T1000 (cell line): ENCODE results near the gene SNCAIP.

Experiments used
- DNase-seq: peaks from one replicate; lab custom pipeline; 2025; ENCODE audit warnings: mixed read lengths; lab: John Stamatoyannopoulos, UW

Gene SNCAIP

DNA sequence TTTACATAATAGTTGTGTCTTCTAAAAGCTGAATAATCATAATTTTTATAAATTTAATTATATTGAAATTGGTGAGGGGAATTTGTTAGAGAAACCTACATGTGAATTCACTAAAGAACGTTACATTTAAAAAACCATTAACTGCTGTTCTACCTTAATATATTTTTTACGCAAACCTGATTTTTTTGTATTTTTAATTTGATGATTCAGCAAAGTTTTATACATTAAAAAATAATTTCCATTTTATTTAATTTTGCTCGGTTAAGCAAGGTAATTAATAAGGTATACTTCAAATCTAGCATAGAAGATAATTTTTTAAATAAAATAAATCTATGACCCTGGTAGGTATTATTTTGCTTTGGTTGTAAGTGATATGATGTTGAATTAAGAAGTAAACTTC lies 114.3 kb downstream of the SNCAIP start:
- DNase-seq = no peak

DNA sequence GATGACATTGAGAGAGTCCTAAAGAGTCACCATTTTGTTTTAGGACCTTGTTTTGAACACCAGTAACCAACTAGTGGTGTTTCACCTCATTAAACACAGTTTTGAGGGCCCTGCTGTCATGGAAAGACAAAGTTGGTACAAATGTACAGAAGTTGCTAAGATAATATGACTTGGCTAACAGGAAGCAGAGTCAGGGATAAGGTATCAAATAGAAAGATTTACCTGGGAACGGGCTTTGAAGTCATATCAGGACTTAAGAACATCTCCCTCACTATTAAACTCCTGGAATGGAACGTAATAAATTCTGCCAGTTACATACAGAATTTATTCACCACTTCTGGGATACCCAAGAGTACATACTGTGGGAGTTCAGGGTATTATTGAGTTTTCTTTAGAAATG lies 115.6 kb downstream of the SNCAIP start:
- no peak for DNase-seq

DNA sequence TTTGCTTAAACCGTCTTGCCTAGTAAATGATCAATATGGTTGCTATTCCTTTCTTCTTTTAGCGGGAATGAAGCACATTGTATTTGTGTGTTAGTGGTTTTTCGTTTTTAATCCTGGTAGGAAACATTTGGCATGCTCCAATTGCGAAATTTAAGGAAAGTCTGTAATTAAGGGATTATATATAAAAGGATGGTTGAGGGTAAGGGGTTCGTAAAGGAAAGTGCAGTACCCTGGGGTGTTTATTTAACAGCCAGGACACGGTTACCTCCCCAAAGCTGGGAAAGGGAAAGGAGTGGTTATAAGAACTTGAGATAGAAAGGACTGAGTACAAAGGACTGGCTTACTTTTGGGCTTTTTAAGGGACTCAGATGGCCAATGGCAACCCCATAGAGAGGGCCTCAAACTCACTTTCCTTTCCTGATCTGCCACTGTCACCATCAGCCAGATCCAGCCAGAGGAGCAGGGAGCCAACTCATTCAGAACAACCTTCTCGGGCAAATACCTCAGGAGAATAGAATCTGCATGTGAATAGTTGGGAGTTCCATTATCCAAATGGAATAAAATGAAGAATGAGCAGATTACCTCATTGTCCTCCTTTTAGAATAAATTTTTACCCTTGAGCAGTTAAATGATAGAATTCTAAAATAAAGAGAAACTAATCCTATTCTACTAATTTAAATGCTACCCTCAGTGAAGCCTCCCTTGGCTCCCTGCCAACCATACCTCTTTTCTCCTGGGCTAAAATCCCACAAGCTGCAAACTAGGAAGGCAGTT lies 117.7 kb downstream of the SNCAIP start:
- DNase-seq = no peak

DNA sequence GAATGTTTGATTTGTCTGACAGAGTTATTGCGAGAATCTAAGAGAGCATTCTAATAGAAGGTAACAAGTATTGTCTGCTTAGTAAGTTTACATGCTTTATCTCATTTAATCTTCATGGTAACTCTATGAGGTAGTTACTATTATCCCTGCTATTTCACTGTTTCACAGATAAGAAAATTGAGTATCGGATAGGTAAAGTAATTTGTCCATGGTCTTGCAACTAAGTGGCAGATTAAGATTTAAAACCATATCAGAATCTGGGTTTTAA lies 118.2 kb downstream of the SNCAIP start:
- DNase-seq = no peak

DNA sequence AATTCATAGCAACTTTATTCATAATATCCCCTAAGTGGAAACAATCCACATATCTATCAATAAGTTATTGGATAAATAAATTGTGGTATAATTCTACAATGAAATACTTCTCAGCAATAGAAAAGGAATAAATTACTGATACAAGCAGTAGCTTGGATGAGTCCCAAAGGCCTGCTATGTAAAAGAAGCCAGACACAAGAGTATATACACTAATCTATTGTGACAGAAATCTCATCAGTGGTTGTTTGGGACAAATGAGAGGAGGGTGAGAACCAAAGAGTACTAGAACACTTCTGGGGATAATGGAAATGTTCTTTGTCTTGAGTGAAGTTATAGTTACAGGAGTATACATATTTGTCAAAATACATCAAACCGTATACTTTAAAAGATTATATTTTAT lies 119.3 kb downstream of the SNCAIP start:
- no peak for DNase-seq

DNA sequence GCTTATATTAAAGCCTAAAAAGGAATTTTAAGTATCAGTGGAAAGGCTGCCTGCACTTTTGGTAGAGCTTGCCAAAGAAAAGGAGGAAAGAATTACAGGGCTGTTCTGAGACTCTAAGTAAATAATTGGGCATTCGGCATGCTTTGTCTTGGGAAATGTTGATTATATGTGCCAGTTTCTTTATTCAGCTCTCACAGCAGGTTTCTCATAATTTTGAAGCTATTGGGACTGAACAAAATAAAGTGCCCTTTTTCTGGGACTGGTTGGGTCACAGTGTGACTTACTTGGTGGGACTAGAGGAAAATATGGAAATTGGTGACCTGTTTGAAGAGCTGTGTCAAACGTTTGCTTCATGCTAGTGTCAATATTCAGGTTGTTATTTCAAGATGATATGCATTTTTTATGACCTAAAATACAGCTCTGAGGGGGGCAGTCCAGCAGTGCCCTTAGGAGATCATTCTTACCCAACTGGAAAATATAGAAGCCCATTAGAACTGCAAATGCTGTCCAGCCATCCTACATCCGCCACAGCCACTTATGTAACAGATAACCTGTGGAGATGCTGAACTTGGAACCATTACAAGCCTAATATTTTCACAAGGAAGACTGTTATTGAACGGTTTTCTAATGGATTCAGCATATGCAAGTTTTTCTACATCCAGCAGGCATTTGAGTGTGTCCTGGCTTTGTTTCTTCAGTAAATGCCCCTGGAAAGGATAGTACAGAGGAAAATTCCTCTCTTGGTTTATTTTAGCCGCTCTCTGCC lies 122.4 kb downstream of the SNCAIP start:
- DNase-seq = no peak

DNA sequence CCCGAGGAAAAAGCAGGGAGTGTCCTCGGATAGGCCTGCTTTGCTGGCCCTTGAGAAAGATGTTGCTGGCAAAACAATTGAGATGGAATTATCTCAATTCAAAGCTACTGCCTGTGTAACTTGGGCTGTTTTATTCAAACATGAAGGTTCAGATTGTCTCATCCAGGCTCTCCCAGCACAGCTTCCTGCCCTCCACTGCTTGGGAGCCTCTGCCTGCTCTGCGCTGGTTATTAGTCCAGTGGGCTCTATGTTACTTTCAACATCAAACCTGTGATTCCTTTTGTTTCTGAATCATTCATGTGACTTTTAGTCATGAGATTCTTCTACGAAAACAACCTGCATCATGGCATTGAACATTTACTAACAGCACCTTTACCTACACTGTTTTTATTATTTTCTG lies 123.2 kb downstream of the SNCAIP start:
- no peak for DNase-seq

DNA sequence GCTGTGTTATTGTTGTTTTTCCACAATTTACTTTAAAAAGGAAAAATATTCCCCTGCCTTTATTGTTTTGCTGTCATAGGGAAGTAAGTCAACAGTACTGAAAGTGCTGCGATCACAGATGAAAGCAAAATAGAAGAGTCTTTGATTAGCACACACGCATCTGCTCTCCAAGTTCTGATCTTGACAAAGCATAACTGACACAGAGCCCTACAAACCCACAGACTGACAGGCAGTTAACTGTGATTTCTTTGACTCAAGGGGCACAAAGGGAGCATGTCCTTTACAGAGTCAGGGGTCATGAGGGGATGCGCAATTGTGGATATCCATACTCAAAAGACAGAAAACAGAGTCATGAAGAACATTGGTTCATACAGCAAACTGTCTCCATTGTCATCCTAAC lies 123.7 kb downstream of the SNCAIP start:
- no peak for DNase-seq

DNA sequence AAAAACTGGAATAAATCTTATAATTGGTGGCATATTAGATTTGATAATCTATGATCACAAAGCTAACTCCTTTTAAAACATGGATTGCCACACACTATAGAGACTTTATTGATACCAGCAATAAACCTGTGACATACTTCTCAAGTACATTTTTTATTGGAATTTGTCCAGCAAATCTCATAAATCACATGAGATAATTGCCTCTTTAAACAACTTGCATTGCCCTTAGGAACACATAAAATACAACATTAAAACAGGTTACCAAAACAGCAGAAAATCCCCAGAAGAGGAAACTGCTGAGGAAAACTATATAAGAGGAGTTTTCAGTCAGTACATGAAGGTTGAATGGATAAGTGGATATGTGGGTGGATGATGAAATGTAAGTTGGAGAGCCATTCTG lies 124.6 kb downstream of the SNCAIP start:
- DNase-seq = no peak

DNA sequence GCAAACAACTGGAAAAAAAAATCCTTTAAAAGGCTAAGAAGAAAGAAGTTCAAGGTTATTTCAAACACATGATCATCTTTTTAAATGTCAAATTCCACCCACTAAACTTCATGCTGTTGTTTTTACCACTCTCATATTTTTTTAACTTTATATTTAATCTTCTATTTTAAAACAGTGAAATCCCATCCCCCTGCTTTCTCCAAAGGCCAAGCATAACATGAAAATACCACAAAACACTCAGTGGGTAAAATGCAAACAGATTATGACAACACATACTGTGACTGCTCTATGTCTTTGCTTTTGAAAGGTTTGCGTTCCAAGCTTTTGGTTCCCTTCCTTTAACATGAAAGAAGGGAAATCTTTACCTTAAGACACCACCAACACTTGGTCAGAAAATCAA lies 127.6 kb downstream of the SNCAIP start:
- no peak for DNase-seq

DNA sequence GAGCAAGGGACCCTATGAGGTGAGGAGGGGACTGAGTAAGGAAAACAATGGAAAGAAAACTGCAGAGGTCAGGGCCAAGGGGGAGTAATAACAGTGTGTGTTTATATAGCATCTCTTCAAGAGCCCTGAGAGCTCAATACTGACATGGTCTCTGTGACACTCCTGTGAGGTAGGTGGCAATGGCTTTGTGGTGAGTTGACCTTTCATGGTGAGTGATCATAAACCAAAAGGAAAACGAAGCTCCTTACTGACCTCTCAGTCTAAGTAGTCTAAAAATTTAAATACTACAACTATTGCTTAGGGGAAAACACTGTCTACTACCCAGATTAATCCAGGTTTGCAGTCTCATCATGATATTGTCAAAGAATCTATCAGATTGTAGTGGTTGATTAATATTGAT lies 130.9 kb downstream of the SNCAIP start:
- no peak for DNase-seq

DNA sequence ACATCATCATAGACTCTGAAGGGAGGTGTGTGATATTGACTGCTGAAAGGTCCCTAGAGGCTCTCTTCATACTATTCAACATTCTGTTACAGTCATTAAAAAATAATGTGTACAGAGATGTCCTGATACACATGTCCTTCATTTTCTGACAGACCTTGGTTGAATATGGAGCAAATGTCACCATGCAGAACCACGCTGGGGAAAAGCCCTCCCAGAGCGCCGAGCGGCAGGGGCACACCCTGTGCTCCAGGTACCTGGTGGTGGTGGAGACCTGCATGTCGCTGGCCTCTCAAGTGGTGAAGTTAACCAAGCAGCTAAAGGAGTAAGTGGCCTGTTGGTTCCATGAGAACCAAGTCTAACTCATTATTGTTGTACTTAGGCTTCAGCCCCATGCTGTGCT lies 132.4 kb downstream of the SNCAIP start:
- no peak for DNase-seq

DNA sequence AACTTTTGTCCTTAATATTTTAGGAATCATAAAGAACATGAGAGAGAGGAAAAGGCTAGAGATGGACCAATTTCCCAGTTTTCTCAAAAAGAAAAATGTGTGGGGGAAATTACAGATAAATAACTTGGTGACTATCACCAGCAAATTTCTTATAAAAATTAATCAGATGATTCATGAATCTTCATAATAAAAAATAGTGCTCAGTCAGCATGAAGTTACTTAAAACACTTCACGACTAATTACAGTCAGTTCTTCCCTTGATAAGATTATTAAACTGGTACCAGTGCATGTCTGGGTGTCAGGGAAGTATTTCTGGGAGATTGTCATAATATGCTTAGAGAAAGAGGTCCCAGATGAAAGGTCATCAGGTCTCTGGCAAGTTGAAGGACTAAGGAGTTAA lies 133.0 kb downstream of the SNCAIP start:
- no peak for DNase-seq

DNA sequence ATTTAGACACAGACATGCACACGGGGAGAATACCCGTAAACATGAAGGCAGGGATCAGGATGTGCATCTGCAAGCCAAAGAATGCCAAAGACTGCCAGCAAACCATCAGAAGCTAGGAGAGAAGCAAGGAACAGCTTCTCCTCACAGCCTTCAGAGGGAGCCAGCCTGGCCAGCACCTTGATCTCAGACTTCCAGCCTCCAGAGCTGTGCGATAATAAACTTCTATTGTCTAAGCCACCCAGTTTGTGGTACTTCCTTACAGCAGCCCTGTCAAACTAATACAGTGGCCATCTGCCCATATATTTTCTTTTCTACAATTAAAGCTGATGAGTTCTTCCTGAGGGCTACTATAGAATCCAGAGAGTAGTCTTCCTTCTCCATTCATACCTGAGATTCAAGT lies 135.0 kb downstream of the SNCAIP start:
- DNase-seq = no peak

DNA sequence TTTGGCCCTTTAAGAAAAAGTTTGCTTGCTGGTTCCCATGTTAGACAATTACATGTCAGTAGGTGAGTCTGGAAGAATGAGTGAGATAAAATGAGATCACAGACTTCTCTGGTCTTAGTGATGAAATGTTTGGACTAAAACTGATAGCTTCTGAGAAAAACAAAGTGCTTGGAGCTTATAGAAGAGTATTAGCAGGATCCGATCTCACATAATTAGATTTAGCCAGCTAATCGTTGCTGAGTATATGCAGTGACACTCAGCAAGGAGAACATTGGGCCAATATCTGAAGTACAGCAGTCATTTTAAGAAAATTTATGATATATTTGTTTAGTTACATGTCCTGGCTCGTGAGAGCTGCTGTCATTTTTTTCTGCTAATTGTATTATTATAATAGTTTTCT lies 135.8 kb downstream of the SNCAIP start:
- DNase-seq = no peak

DNA sequence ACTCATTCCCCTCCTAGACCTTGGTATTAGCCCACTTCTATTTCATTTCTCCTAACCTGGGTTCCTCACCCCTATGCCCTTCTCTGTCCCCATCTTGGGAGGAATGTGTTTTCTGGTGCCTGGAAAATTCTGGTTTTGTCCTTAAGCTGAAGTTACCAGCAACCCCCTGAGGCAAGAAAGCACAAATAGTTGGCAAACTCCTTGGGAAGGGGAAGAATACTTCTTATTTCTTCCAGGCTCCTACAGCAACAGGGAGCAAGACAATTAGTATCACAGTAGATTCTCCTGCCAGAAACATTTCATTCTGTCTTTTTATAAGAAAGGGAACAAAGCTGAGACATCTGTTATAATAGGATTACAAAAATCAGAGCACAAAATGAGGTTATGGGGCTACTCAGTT lies 142.5 kb downstream of the SNCAIP start:
- DNase-seq = no peak

DNA sequence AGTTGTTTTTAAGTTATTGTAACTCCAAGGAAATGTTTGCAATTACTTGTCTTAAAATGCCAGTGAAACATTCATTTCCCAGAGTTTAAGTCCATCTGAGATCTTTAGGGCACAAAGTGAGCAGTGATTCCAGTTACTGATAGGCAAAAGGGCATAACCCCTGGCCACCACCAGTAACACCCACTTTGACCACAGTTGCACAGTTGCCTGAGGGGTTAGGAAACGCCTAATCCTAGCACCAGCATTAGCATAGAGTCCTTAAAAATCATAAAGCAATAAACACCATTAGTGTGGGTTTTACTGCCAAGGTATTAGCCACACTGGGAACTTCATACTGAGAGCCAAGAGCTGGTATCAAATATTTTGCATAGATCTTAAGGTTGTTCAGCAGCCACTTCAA lies 143.9 kb downstream of the SNCAIP start:
- no peak for DNase-seq

DNA sequence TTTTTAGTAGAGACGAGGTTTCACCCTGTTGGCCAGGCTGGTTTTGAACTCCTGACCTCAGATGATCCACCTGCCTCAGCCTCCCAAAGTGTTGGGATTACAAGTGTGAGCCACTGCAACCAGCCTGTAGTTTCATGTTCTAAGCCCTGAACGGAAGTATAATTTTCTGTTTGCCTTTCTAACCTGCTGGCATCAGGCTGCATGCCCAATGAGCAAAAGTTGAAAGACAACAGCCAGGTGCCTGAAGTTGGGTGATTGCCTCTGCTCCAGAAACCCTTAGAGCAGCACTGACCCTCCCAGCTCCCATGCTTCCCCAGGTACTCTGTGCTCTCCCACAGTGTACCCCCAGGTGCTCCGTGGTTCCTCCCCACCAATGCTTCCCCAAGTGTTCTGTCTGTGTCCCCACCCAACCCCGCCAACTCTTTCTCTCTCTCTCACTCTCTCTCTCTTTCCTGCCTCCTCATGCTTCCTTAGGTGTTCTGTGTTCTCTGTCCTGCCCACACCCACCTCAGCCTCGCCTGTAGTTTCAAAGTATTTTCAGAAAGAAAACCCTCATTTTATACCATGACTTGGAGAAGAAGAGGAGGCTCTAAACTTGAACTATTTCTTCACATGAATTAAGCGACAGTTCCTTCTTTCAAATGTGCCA lies 145.3 kb downstream of the SNCAIP start:
- no peak for DNase-seq

DNA sequence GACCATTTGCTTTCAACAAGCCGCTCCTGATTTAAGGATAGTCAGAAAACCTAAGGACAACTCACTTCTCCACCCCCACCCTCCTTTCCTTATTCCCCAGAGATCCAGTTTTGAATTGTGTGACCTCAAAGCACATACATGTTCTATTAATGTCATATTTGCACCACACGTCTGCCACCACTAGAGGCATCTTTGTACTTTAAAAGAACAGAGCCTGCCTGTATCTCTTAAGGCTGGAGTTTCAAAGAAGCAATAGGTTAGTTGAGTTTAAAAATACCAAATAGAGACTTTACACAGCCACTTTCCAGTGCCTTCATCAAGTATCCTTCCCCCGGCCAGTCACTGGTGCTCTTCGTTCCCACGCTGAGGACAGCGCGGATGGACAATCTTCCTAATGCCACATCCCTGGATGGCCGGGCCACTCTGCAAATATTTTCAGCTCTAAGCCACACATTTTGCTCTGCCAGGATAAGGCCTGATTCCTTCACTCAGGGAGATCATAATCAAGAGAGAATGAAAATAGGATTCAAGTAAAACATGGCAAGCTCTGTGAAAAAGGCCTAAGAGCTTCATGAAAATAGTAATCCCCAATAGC lies 146.3 kb downstream of the SNCAIP start:
- no peak for DNase-seq

DNA sequence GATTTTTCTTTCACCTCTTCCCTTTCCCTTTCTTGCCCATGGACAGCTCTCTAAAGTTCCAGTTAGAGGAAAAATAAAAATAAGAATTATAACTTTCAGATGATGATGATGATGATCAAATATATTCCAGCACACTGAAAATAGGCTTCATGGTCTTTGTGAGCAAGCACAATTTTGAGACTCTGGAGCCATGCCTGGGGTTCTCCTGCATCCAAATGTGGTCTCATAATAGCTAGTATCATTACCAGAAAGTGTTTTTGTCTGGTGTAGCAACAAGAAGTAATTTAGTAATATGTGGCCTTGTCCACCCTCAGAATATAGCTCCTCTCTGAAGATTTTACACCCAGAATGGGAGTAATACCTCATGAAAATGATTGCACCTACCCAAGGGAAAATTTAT lies 150.4 kb downstream of the SNCAIP start:
- DNase-seq = no peak

DNA sequence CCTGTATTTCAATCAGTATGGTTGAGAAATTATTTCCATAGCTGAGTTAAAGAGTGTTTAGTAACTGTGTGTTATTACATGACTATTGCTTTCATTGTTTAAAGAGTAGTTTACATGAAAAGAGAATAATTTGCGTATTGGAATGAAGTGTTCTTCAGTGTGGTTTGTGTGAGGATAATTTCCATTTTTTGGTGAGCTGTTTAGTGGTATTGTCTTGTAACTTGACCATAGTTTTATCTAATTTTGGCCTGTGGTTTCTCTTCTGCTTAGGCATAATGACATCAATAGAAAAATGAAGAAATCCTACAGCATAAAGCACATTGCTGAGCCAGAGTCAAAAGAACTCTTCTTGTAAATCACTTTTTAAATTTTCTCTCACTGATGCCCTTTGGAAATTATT lies 151.2 kb downstream of the SNCAIP start:
- DNase-seq = no peak

DNA sequence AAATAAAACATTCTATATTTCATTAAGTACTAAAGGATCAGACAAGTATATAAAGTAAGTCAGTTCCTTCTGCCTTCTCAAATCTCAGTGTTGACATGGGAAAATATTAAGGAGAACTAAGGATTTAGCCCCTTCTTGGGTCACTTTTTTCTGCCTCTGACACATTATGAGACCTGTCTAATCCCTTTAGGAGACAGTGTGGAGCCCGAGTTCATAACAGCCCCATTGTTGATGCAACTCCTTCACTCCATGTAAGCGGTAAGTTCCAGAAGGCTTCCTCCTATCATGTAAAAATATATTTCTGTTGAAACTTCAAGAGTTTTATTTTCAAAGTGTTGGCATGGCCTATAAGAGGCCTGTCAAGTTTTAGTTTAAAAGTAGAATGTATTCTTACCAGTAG lies 152.2 kb downstream of the SNCAIP start:
- DNase-seq = no peak

DNA sequence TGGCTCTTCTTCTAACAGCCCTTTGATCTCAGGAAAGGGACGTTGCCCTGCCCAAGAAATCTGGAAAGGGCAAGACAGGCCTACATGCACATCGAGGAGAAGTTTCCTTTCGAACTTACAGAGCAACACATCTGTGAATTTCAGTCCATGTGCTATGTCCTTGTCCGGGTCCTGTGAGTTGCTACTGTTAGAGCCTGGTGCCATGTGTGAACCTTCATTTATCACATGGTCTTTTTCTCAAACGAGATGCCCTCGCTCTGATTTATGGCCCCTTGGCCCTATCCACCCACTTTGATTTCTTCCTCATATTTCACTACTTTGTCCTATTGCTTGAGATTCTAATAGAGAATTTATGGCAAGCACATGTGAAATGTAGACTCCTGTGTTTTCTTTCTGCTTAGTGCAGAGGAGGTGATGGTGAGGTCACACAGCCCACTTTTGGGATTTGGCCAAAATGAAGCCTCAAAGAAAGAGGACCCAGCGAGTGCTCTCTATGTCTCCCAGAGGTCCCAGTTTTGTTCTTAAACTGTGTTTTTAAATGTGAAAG lies 153.1 kb downstream of the SNCAIP start:
- no peak for DNase-seq
